Measurements from ENCODE around the gene TBCD.
A peak's percentile ranks its signal among the peaks of the same experiment; 100 is the strongest.

Gene TBCD

GRCh38 chr17:82858376-82859126 lies 106.7 kb downstream of the TBCD start (continued):
- TF ChIP-seq REST (tag by site-specific recombination; IDR thresholded peaks at IDR 0.05) (no peak), ZNF2 (tag by site-specific recombination; IDR thresholded peaks at IDR 0.05) (no peak)

- peaks cover 0 to 2% of the 10 kb centered on the region in 2 experiments; a peak in 2 of 3 replicates for H3K36me3 ChIP-seq (ENCODE audit: control insufficient read depth in 2 of 2, insufficient read depth in 1 of 2, low read length in 2 of 2)
- peaks cover 11% of the 10 kb centered on the region for H3K4me1 ChIP-seq (ENCODE audit: control insufficient read depth, insufficient read depth, low read length)
- no peak for TF ChIP-seq ZNF530 (tag by site-specific recombination; IDR thresholded peaks at IDR 0.05; ENCODE audit: low read depth)
- peak; percentile 32; the same call in 1 of the 2 replicates for TF ChIP-seq ZFHX2 (tag by site-specific recombination; conservative IDR thresholded peaks at IDR 0.05)
- TF ChIP-seq ZNF10 (tag by site-specific recombination; IDR thresholded peaks at IDR 0.05): peak; percentile 48; the same call in 1 of the 2 replicates
- TF ChIP-seq ZNF138 (tag by site-specific recombination; IDR thresholded peaks at IDR 0.05; ENCODE audit: borderline replicate concordance): no peak
- TF ChIP-seq GLIS2 (tag by site-specific recombination; IDR thresholded peaks at IDR 0.05): peak; percentile 34; the same call in 1 of the 2 replicates
- no peak for TF ChIP-seq ZNF274 (IDR thresholded peaks at IDR 0.05; ENCODE audit: low read length)
- no peak for TF ChIP-seq ZNF274 (tag by site-specific recombination; IDR thresholded peaks at IDR 0.05; ENCODE audit: borderline replicate concordance)
- TF ChIP-seq GLIS1 (tag by site-specific recombination; IDR thresholded peaks at IDR 0.05): 0 out of 2 replicates have a peak, but pooled peaks have one; percentile 14
- 0 out of 2 replicates have a peak, but pooled peaks have one; percentile 4 for TF ChIP-seq EGR2 (tag by site-specific recombination; IDR thresholded peaks at IDR 0.05; ENCODE audit: low read depth)
- TF ChIP-seq ZNF600 (tag by site-specific recombination; IDR thresholded peaks at IDR 0.05): peak; percentile 37; the same call in 1 of the 2 replicates
- no peak overlapping the region for H3K27ac ChIP-seq (ENCODE audit: extremely low read depth, low read depth, low read length)
- H3K9me3 ChIP-seq (ENCODE audit: control insufficient read depth, insufficient read depth, low read depth, low read length): no peaks in the 10 kb centered on the region
- no peak overlapping the region for H3K4me3 ChIP-seq (ENCODE audit: low read depth, low read length)
- ChIA-PET CTCF (interaction anchor here (0.8 kb wide), 1 partner anchor 167 kb away, joined by 3 read pairs; no protein-coding TSS in a partner anchor), POLR2A (no interaction called here)
These were observed 107.9 kb downstream of the TBCD start for GRCh38 chr17:82859431-82860403.

GRCh38 chr17:82860606-82861392 lies 108.9 kb downstream of the TBCD start:
- H3K27ac ChIP-seq (ENCODE audit: extremely low read depth, low read depth, low read length): no peak overlapping the region
- no peak overlapping the region for H3K4me3 ChIP-seq (ENCODE audit: low read depth, low read length)
- H3K9me3 ChIP-seq (ENCODE audit: control insufficient read depth, insufficient read depth, low read depth, low read length): no peaks in the 10 kb centered on the region
- ChIA-PET CTCF (interaction anchor here (0.6 to 0.9 kb wide), 3 partner anchors 14 to 364 kb away, joined by 3 to 6 read pairs (median 5); no protein-coding TSS in a partner anchor), POLR2A (no interaction called here)
- peaks cover 11% of the 10 kb centered on the region for H3K4me1 ChIP-seq (ENCODE audit: control insufficient read depth, insufficient read depth, low read length)
- no peaks in the 10 kb centered on the region; a peak in 1 of 3 replicates for H3K36me3 ChIP-seq (ENCODE audit: control insufficient read depth in 2 of 2, insufficient read depth in 1 of 2, low read length in 2 of 2)
- no peak for TF ChIP-seq ZNF148 (tag by site-specific recombination; IDR thresholded peaks at IDR 0.05; ENCODE audit: borderline replicate concordance)
- TF ChIP-seq ZBTB17 (tag by site-specific recombination; IDR thresholded peaks at IDR 0.05): no peak
- no peak for TF ChIP-seq PBX3 (CRISPR knock-in tag; IDR thresholded peaks at IDR 0.05)
- TF ChIP-seq ZBTB8A (tag by site-specific recombination; IDR thresholded peaks at IDR 0.05): no peak
- no peak for TF ChIP-seq ZNF169 (tag by site-specific recombination; IDR thresholded peaks at IDR 0.05)
- no peak for TF ChIP-seq ZNF2 (tag by site-specific recombination; IDR thresholded peaks at IDR 0.05)
- TF ChIP-seq ZBTB20 (tag by site-specific recombination; IDR thresholded peaks at IDR 0.05): no peak
- TF ChIP-seq ZNF654 (tag by site-specific recombination; IDR thresholded peaks at IDR 0.05; ENCODE audit: low read depth): no peak
- TF ChIP-seq ZNF221 (tag by site-specific recombination; IDR thresholded peaks at IDR 0.05; ENCODE audit: borderline replicate concordance): no peak

Measured in HEK293 (cell line).